HepG2 (cell line): ENCODE results near the gene TTLL12. TPM values are rescaled to one million over a fixed set of nuclear protein-coding genes. Genes with fewer than 3 reads are reported as not detected.

ENCODE experiments used
- ZC3H4 ChIP-seq: sonication (generic); formaldehyde crosslinking; IDR thresholded peaks from 2 replicates; pipeline ENCODE4 v1.4.0; 2020; ENCODE audit warnings: missing genetic modification reagents, borderline replicate concordance
- ZFY ChIP-seq: sonication (generic); formaldehyde crosslinking; IDR thresholded peaks from 2 replicates; pipeline ENCODE4 v1.4.0; 2020; ENCODE audit warnings: missing genetic modification reagents
- ZNF18 ChIP-seq: sonication (generic); formaldehyde crosslinking; IDR thresholded peaks from 2 replicates; pipeline ENCODE4 v1.8.0; 2022; ENCODE audit warnings: mild to moderate bottlenecking, missing genetic modification reagents; ENCODE audit not compliant: insufficient replicate concordance
- ZNF790 ChIP-seq: sonication (generic); formaldehyde crosslinking; IDR thresholded peaks from 2 replicates; pipeline ENCODE4 v1.8.0; 2022; ENCODE audit warnings: missing genetic modification reagents, mild to moderate bottlenecking, borderline replicate concordance
- polyA plus RNA-seq, 8 experiments: library from polyadenylated mRNA; depleted of rRNA in 3 of 8; stranded (reverse) in 7 of 8; unstranded in 1 of 8; fragments of >200 nt; fragmentation: Illumina TruSeq in 4 of 8; extraction: Trizol in 4 of 8; gene quantifications; 2 replicates each; pipeline versions ENCODE4 v1.2.1 to v1.2.3, GENCODE V29; 2011 to 2016; ENCODE audit warnings: low read depth in 4 of 8, missing spikeins in 1 of 8, mixed read lengths in 1 of 8; ENCODE audit not compliant: insufficient read depth in 1 of 8
- total RNA-seq, 5 experiments: library from RNA; depleted of rRNA; stranded (reverse); fragments of >200 nt; fragmentation: Illumina TruSeq; extraction: Trizol; gene quantifications; 2 replicates each; pipeline ENCODE4 v1.2.3, GENCODE V29; 2016; ENCODE audit warnings: low read depth in 1 of 5
- TF ChIP-seq, protein P1 (sequence below): sonication (generic); formaldehyde crosslinking; IDR thresholded peaks from 2 replicates; pipeline ENCODE4 v1.4.0; 2020; ENCODE audit warnings: missing genetic modification reagents
- TF ChIP-seq, protein P2 (sequence below): sonication (generic); formaldehyde crosslinking; IDR thresholded peaks from 2 replicates; pipeline ENCODE4 v1.5.0; 2020; ENCODE audit warnings: missing genetic modification reagents
- TF ChIP-seq, protein P3 (sequence below), 2 experiments: fragments of 450-650 bp in 1 of 2; sonication (generic) in 1 of 2; formaldehyde crosslinking in 1 of 2; IDR thresholded peaks; 2 replicates each; pipeline versions ENCODE4 v1.6.1 to v1.8.0; 2016 to 2022; ENCODE audit warnings: antibody characterized with exemption in 1 of 2, mild to moderate bottlenecking in 1 of 2, missing genetic modification reagents in 1 of 2

TTLL12 gene
- total and polyA plus RNA-seq, 2 of the 13 experiments (the other 11 are each of a cell fraction or from before 2014, with no cell fraction given) = 11.9 to 38.1 TPM

- TF ChIP-seq ZFY (CRISPR knock-in tag) (peak; percentile 75), ZNF18 (peak; percentile 66), ZNF790 (CRISPR knock-in tag) (peak; percentile 20; the same call in 1 of the 2 replicates), ZC3H4 (CRISPR knock-in tag) (no peak)
- TF ChIP-seq, protein P1, sequence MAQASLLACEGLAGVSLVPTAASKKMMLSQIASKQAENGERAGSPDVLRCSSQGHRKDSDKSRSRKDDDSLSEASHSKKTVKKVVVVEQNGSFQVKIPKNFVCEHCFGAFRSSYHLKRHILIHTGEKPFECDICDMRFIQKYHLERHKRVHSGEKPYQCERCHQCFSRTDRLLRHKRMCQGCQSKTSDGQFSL = peak; percentile 39; the same call in 1 of the 2 replicates
- TF ChIP-seq, protein P2, sequence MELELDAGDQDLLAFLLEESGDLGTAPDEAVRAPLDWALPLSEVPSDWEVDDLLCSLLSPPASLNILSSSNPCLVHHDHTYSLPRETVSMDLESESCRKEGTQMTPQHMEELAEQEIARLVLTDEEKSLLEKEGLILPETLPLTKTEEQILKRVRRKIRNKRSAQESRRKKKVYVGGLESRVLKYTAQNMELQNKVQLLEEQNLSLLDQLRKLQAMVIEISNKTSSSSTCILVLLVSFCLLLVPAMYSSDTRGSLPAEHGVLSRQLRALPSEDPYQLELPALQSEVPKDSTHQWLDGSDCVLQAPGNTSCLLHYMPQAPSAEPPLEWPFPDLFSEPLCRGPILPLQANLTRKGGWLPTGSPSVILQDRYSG (CRISPR knock-in tag) = 0 out of 2 replicates have a peak, but pooled peaks have one; percentile 77
- TF ChIP-seq, protein P3, sequence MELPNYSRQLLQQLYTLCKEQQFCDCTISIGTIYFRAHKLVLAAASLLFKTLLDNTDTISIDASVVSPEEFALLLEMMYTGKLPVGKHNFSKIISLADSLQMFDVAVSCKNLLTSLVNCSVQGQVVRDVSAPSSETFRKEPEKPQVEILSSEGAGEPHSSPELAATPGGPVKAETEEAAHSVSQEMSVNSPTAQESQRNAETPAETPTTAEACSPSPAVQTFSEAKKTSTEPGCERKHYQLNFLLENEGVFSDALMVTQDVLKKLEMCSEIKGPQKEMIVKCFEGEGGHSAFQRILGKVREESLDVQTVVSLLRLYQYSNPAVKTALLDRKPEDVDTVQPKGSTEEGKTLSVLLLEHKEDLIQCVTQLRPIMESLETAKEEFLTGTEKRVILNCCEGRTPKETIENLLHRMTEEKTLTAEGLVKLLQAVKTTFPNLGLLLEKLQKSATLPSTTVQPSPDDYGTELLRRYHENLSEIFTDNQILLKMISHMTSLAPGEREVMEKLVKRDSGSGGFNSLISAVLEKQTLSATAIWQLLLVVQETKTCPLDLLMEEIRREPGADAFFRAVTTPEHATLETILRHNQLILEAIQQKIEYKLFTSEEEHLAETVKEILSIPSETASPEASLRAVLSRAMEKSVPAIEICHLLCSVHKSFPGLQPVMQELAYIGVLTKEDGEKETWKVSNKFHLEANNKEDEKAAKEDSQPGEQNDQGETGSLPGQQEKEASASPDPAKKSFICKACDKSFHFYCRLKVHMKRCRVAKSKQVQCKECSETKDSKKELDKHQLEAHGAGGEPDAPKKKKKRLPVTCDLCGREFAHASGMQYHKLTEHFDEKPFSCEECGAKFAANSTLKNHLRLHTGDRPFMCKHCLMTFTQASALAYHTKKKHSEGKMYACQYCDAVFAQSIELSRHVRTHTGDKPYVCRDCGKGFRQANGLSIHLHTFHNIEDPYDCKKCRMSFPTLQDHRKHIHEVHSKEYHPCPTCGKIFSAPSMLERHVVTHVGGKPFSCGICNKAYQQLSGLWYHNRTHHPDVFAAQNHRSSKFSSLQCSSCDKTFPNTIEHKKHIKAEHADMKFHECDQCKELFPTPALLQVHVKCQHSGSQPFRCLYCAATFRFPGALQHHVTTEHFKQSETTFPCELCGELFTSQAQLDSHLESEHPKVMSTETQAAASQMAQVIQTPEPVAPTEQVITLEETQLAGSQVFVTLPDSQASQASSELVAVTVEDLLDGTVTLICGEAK (IDR thresholded peaks at IDR 0.05) = no peak
- TF ChIP-seq, protein P3 (CRISPR knock-in tag; IDR thresholded peaks at IDR 0.05) = peak; percentile 35; the same call in 1 of the 2 replicates
- TF ChIP-seq, all 625 proteins: peak for 80
Observed at GRCh38 chr22:43186272-43187170, at the start of gene TTLL12 (continued).
